Skin of body (tissue), 2 donors: Measurements from ENCODE around the gene TAF11. TPM values are rescaled to one million over a fixed set of nuclear protein-coding genes. Genes with fewer than 3 reads are reported as not detected.
"Not testable (repeated sequence)": the region's sequence is repeated elsewhere in the genome, so short reads cannot be mapped to it uniquely, and the experiment has no call there.

Source experiments
- DNase-seq: peaks from one replicate; lab custom pipeline; 2025; lab: John Stamatoyannopoulos, UW
- total RNA-seq: library from RNA; depleted of rRNA; stranded (reverse); fragments of >200 nt; gene quantifications from one replicate; pipeline ENCODE4 v1.2.3, GENCODE V29; 2014

Gene TAF11
- total RNA-seq, 1 donor from 2014 or later: 22.2 TPM

DNA sequence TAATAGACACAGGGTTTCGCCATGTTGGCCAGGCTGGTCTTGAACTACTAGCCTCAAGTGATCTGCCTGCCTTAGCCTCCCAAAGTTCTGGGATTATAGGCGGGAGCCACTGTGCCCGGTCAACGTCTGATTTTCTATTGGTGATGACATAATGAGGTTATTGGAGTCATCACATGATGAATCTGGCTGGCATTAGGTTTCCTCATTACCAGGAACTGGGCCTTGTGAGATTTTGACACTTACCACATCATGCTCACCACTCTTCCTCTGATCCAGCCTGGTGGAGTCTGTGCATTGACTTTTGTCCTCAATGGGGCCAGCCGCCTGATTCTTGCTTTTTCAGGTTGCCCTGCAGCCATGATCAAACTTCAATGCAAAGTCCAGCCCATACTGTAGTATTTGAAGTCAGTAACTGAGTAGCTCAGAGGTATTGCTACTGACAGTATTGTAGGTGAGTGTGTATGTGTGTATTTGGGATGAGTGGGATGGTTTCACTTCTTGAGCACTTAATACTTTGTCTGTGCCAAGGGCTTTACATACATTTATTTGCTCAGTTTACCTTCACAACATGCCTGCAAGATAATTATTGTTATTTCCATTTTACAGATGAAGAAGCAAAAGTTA, 17.3 kb upstream of the TAF11 start:
- DNase-seq: no peak

- no peak for DNase-seq
These were observed 14.1 kb upstream of the TAF11 start for GRCh38 chr6:34901930-34902329.

DNA sequence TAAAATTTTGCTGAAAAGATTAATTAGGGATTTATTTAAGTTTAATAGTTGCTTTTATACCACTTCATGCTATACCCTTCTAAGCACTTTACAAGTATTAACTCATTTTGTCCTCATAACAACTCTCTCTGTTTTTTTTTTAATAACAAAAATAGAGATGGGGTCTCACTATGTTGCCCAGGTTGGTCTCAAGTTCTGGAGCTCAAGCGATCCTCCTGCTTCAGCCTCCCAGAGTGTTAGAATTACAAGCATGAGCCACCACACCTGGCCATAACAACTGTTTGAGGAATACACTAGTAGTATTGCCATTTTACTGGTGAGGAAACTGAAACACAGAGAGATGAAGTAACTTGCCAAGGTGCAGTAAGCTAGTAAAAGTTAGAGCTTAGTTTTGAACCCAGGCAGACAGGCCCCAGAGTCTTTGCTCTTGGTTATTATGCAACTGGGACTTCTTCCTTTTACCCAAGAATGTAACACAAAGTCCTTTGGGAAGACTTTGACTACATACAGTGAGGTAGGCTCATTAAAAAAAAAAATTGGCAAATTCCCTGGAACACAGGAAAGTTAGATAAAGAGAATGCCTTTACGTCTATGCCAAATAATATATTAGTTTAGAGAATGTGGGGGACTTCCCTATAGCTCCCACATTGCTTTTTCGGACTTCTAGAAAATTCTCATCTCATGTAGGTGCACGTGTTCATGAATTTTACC, 12.6 kb upstream of the TAF11 start:
- DNase-seq: no peak

GRCh38 chr6:34899748-34900147, 11.9 kb upstream of the TAF11 start:
- not testable (repeated sequence) for DNase-seq

DNA sequence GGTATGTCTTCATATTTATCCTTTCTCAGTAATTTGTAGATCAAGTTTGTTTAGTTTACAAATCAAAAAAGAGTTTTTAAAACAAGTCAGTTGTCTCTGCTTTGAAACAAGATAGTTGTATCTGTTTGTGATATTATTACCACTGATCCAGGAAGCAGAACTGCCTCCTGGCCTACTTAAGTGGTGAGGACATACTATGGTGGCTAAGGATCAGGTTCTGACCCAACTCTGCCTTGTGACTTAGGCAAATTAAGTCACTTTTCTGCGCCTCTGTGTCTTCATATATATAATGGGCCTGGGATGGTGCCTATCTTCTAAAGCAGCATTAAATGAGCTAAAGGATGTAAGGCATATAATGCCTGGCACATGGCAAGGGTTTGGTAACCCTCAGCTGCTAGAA, 9.9 kb upstream of the TAF11 start:
- no peak for DNase-seq

DNA sequence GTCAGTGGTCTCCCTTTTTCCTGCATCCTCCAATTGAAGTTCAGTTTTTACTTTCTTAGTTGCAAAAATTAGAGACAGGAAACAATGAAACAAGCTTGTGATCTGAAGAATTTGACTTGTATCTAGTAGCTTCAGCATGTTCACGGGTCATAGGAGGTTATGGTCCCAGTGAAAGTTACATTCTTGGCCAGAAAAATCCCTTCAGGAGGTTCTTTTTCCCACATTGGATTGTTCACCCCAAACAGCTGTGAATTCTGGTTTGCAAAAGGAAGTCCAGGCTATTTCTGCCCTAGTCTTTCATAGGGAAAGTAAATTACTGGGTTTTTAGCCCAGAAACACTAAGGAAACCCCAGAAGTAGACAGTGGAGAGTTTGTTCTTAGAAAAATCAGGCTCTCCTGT, 9.3 kb upstream of the TAF11 start:
- no peak for DNase-seq

GRCh38 chr6:34894693-34895092, 6.9 kb upstream of the TAF11 start:
- no peak for DNase-seq

- no peak for DNase-seq
These were observed 3.5 kb upstream of the TAF11 start for GRCh38 chr6:34891296-34891695.

DNA sequence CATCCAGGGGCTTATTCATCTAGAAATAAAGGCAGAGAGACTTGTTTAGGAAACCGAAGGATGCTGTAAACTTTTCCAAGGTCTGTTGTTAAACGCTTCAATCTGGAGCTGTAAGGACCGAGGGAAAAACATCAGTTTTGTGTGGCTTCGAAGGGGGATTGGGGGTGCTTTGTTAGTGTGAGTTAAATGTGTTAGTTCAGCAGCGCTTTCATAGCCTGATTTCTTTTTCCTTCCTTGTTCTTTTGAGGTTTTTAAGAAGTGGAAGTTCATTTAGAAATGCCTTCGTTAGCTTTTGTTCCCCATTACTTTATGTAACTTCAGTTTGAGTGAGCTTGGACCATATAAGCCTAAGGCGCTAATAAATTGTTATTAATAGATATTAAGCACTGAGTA, 2.7 kb upstream of the TAF11 start:
- peak; percentile 6 for DNase-seq

- DNase-seq: peak; percentile 36
These were observed 1.2 kb upstream of the TAF11 start, which contains the start of gene ANKS1A for GRCh38 chr6:34888874-34889555. Gene ANKS1A, plus strand, starts transcription at chr6:34889255. Its CDS starts 148 bp downstream, at chr6:34889403.

DNA sequence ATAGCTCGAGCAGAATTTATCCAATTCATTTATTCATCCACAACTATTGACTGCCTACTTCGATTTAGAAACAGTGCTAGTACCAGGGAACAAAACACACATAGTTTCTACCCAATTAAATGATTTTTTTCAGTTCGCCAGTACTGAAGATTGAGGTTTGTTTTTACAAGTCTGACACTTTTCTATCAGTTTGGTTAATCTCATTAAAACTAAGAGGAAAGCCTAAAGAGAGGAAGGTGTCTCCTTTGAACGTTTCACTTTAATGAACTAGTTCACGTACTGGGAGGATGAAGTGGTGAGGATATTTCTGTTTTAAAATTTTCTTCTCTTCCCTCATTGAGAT, 643 bp upstream of the TAF11 start:
- DNase-seq: peak; percentile 63

- not testable (repeated sequence) for DNase-seq
These were observed 2.0 kb downstream of the TAF11 start for GRCh38 chr6:34885837-34886236.

GRCh38 chr6:34884996-34885395, 2.8 kb downstream of the TAF11 start:
- no peak for DNase-seq

GRCh38 chr6:34884073-34884472, 3.8 kb downstream of the TAF11 start:
- DNase-seq: not testable (repeated sequence)

- no peak for DNase-seq
These were observed 9.9 kb downstream of the TAF11 start for GRCh38 chr6:34877869-34878485.

GRCh38 chr6:34877259-34877658, 10.6 kb downstream of the TAF11 start:
- no peak for DNase-seq

- DNase-seq: no peak
These were observed 11.4 kb downstream of the TAF11 start for GRCh38 chr6:34876472-34876871.

DNA sequence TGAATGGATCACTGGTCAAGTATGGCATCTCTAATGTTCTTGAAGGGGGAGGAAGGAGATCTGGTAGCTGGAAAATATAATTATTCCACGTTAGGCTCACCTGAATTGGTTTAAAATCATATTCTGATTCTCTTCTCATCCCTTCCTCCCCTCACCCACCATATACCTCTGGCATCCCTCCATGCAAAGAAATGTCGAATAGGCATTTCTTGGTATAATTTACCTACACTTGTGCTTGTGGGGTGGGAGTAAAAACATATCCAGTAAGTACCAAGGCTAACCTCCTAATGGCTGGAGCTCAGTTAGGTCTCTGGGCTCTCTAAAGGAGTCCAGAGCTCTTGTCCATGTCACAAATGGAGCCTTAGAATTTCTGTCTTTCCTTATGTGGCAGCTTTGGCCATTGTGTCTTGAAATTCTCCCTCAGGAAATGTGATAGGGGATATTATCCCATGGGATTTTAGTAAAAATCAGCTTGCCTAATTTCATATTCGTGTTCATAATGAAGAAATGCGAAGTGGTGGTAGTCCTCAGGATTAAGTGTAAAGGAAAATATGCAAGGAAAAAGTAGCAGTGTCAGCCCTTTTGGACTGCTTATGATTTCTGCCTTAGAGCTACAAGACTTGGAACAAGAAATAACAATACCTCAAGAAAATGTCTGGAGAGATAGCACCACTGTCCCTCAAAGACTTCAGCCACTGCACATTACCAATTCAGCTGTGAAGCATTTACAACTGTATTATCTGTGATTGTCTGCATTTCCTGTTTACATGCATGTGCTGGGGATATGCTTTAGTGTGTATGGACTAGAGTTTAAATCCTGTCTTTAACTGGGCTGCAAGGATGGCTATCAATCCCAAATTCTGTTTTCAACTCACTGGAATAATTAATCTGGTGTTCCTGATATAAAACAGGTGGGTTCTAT, 12.3 kb downstream of the TAF11 start:
- DNase-seq: no peak

DNA sequence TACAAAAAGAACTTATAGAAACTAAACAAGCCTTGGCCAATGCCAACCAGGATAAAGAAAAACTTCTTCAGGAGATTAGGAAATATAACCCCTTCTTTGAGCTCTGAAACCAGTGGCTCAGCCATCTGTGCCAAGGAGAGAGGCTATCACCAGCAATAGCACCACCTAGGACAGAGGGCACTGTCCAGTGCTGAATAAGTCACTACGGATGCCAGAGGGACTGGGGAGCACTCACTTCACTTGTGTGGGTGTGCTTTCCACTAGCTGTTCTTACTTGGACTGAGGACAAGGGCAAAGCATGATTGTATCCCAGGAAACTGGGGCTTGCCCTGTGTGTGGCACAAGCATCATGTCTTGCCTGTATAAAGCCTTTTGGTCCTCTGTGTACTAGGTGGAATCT, 15.5 kb downstream of the TAF11 start:
- DNase-seq: no peak

GRCh38 chr6:34871853-34872252, 16.0 kb downstream of the TAF11 start:
- DNase-seq: no peak

DNA sequence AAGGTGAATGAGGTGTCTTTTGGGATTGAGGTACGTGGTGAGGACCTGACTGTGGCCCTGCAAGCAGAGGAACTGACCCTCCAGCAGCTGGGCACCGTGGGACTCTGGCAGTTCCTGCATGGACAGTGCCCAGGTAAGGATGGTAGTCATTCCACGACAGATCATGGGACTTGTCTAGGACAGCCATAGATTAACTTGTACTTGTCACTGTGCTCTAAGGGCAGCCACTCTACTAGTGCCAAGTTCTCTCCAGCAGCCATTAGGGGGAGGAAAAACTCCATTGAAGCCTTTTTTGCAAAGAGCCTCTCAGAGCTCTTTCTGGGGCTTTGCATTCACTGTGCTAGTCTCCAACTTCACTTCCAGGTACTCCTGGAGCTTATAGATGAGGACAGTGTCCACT, 20.4 kb downstream of the TAF11 start:
- DNase-seq: no peak
